Mesothelial cell of epicardium (in vitro differentiated cells): ENCODE measurements around the gene ERO1B. TPM values are rescaled to one million over a fixed set of nuclear protein-coding genes. Genes with fewer than 3 reads are reported as not detected.
"Not testable (repeated sequence)": the region's sequence is repeated elsewhere in the genome, so short reads cannot be mapped to it uniquely, and the experiment has no call there.

ENCODE experiments used
- DNase-seq, 2 experiments: peaks; one replicate each; pipeline ENCODE4 v3.0.0; 2021; ENCODE audit warnings: low spot score in 2 of 2; ENCODE audit not compliant: unreplicated experiment in 2 of 2
- H3K27ac Mint-ChIP-seq: 2 replicates; pipeline ENCODE4 v1.8.0; 2021; ENCODE audit warnings: mixed read lengths
- H3K27me3 Mint-ChIP-seq: 2 replicates; pipeline ENCODE4 v1.8.0; 2021; ENCODE audit warnings: low read depth, mixed read lengths
- H3K36me3 Mint-ChIP-seq: 2 replicates; pipeline ENCODE4 v1.8.0; 2021; ENCODE audit warnings: mixed read lengths
- H3K4me1 Mint-ChIP-seq: 2 replicates; pipeline ENCODE4 v1.8.0; 2021; ENCODE audit warnings: mixed read lengths
- H3K4me3 Mint-ChIP-seq: 2 replicates; pipeline ENCODE4 v1.8.0; 2021; ENCODE audit warnings: mild to moderate bottlenecking, moderate library complexity, mixed read lengths
- H3K9me3 Mint-ChIP-seq: 2 replicates; pipeline ENCODE4 v1.8.0; 2021; ENCODE audit warnings: mixed read lengths
- total RNA-seq: library from RNA; stranded (reverse); gene quantifications from 3 replicates; pipeline ENCODE4 v1.2.1, GENCODE V29; 2021
- TF ChIP-seq, protein P1 (sequence below): fragments of 200-600 bp; sonication (generic); IDR thresholded peaks from one replicate; pipeline ENCODE4 v1.5.0; 2021; ENCODE audit warnings: antibody characterized with exemption; ENCODE audit not compliant: unreplicated experiment

ERO1B gene
- total RNA-seq, 1 donor from 2014 or later = 6.4 TPM

DNA sequence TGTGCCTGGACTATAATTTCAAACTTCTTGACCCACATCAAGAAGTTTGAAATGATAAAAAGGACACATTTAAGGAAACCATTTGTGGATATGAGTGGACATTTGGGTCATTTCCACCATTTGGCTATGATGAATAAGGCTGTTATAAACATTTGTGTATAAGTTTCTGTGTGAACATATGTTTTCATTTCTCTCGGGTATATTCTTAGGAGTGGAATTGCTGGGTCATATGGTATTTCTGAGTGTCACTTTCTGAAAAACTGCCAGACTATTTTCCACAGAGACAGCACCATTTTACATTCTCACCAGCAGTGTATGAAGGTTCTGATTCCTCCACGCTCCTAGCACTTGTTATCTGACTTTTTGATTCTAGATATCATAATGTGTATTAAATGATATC is 88.6 kb downstream of the ERO1B start:
- TF ChIP-seq, protein P1, sequence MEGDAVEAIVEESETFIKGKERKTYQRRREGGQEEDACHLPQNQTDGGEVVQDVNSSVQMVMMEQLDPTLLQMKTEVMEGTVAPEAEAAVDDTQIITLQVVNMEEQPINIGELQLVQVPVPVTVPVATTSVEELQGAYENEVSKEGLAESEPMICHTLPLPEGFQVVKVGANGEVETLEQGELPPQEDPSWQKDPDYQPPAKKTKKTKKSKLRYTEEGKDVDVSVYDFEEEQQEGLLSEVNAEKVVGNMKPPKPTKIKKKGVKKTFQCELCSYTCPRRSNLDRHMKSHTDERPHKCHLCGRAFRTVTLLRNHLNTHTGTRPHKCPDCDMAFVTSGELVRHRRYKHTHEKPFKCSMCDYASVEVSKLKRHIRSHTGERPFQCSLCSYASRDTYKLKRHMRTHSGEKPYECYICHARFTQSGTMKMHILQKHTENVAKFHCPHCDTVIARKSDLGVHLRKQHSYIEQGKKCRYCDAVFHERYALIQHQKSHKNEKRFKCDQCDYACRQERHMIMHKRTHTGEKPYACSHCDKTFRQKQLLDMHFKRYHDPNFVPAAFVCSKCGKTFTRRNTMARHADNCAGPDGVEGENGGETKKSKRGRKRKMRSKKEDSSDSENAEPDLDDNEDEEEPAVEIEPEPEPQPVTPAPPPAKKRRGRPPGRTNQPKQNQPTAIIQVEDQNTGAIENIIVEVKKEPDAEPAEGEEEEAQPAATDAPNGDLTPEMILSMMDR = no peak
- no peak for DNase-seq
- H3K27me3 Mint-ChIP-seq = no peaks in the 10 kb centered on the region
- peaks cover 52% of the 10 kb centered on the region for H3K9me3 Mint-ChIP-seq
- H3K4me1 Mint-ChIP-seq = no peaks in the 10 kb centered on the region
- H3K36me3 Mint-ChIP-seq = peaks cover 91% of the 10 kb centered on the region
- no peak overlapping the region for H3K4me3 Mint-ChIP-seq
- H3K27ac Mint-ChIP-seq = no peak overlapping the region

DNA sequence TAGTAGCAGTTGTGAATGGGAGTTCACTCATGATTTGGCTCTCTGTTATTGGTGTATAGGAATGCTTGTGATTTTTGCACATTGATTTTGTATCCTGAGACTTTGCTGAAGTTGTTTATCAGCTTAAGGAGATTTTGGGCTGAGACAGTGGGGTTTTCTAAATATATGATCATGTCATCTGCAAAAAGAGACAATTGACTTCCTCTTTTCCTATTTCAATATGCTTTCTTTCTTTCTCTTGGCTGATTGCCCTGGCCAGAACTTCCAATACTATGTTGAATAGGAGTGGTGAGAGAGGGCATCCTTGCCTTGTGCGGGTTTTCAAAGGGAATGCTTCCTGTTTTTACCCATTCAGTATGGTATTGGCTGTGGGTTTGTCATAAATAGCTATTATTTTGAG is 93.7 kb downstream of the ERO1B start:
- H3K27me3 Mint-ChIP-seq, H3K4me1 Mint-ChIP-seq, H3K27ac Mint-ChIP-seq, H3K4me3 Mint-ChIP-seq, DNase-seq: not testable (repeated sequence)
- H3K9me3 Mint-ChIP-seq = peaks cover 26% of the 10 kb centered on the region
- H3K36me3 Mint-ChIP-seq = peaks cover 82% of the 10 kb centered on the region

DNA sequence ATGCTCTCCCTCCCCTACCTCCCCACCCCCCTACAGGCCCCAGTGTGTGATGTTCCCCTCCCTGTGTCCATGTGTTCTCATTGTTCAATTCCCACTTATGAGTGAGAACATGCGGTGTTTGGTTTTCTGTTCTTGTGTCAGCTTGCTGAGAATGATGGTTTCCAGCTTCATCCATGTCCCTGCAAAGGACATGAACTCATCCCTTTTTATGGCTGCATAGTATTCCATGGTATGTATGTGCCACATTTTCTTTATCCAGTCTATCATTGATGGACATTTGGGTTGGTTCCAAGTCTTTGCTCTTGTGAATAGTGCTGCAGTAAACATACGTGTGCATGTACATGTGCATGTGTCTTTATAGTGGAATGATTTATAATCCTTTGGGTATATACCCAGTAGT is 95.3 kb downstream of the ERO1B start:
- H3K9me3 Mint-ChIP-seq = peaks cover 26% of the 10 kb centered on the region
- not testable (repeated sequence) for H3K27me3 Mint-ChIP-seq, DNase-seq, H3K27ac Mint-ChIP-seq, H3K4me1 Mint-ChIP-seq, H3K4me3 Mint-ChIP-seq
- H3K36me3 Mint-ChIP-seq = peaks cover 69% of the 10 kb centered on the region

DNA sequence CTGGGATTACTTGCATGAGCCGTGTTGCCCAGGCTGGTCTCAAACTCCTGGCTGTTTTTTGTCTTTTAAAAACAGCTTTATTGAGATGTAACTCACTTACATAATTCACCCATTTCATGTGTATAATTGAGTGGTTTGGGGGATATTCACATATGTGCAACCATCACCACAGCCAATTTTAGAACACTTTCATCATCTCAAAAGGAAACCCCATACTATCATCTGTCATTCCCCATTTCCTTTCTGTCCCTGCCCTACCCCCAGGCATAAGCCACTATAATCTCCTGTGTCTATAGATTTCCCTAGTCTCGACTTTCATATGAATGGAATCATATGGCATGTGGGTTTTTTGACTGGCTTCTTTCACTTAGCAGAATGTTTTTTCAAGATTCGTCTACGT is 96.1 kb downstream of the ERO1B start:
- no peak overlapping the region for H3K4me3 Mint-ChIP-seq
- H3K9me3 Mint-ChIP-seq = peaks cover 22% of the 10 kb centered on the region
- no peak for DNase-seq
- H3K36me3 Mint-ChIP-seq = peaks cover 67% of the 10 kb centered on the region
- no peaks in the 10 kb centered on the region for H3K4me1 Mint-ChIP-seq
- H3K27me3 Mint-ChIP-seq = no peaks in the 10 kb centered on the region
- TF ChIP-seq, protein P1 = no peak
- H3K27ac Mint-ChIP-seq = no peak overlapping the region

DNA sequence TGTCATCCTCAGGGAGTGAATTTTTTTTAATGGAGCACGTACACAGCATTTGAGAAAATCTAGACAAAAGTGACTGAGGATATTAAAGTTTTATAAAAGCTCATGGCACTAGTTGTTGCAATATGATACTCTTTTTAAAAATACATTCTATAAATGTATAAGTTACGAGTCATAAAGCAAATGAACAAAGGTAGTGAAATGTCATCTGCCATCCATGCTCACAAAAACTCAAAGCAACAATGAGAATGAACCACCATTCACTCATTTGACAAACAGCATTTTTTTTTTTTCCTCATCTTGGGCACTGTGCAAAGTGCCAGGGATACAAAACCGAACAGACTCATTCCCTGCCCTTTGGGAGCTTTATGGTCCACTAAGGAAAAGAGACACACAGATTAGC is 100.7 kb downstream of the ERO1B start:
- no peak for DNase-seq
- TF ChIP-seq, protein P1 = no peak
- Mint-ChIP-seq H3K36me3 (peaks cover 34% of the 10 kb centered on the region), H3K27ac (no peak overlapping the region), H3K27me3 (no peaks in the 10 kb centered on the region), H3K4me1 (no peaks in the 10 kb centered on the region), H3K4me3 (no peak overlapping the region), H3K9me3 (no peaks in the 10 kb centered on the region)

DNA sequence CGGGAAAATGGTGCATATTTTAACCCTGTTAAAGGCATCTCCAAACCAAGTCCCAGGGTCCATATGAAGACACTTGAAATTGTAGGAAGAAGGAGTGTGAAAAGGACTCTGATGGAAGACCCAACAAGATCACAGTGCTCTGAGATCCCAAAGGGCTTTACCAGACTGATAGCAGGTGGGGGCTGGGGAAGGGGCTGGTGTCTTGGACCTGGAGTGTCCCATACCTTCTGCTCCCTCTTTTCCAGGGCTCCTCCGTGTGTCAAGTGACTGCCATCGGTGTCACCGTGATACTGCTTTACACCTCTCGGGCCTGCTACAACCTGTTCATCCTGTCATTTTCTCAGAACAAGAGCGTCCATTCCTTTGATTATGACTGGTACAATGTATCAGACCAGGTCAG is 102.1 kb downstream of the ERO1B start:
- Mint-ChIP-seq H3K9me3 (no peaks in the 10 kb centered on the region), H3K27ac (no peak overlapping the region), H3K4me3 (no peak overlapping the region), H3K4me1 (no peaks in the 10 kb centered on the region), H3K27me3 (no peaks in the 10 kb centered on the region), H3K36me3 (peaks cover 24% of the 10 kb centered on the region)
- TF ChIP-seq, protein P1 = no peak
- no peak for DNase-seq
